HCEC 1CT (cell line): ENCODE data around the gene VSIR.

Experiments used
- DNase-seq: peaks from one replicate; pipeline ENCODE4 v3.0.0-alpha.2; 2017

The VSIR gene

DNA sequence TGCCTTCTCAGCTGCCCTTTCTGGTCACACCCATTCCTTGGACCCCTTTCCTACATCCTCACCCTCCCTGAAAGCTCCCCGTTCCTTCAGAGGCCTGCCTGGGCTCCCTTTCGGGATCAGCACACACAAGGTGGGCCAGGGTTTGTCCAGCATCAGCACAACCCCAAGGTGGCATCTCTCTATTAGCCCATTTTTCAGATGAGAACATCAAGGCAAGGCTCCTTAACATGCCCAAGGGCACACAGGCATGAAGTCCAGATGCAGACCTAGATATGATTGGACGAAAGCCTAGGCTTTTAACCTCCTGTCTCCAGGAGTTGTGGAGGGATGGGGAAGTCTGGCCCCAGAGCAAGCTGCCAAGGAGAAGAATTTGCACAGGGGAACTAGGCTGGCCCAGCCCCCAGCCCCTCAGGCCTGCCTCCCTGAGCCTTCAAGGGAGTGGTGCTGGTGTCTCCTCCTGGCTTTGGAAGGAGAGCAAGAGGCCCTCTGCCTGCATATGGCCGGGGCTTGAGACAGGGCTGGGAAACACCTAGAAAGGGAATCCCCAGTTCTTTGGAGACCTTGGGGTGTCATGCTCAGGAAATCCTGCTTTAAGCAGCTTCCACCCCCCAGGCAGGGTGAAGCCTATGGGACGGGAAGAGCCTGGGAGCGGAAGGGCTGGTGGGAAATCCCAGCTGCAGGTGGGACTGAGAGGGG is 9.0 kb upstream of the VSIR start:
- no peak for DNase-seq

DNA sequence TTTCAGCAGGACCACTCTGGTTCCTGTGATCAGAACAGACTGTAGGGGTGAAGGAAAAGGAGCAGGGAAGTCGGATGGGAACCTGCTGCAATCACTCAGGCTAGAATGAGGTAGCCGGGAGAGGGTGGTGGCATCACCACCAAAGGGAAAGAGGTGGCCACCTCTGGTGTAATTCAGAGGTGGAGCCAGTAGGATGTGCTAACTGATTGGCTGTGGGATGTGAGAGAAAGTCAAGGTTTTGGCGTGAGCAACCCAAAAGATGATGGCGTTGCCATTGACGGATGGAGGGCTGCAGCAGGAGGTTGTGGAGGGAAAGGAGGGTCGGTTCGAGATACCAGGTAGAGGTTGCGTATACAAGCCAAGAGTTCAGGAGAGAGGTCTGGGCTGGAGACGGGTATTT is 7.4 kb upstream of the VSIR start:
- no peak for DNase-seq

DNA sequence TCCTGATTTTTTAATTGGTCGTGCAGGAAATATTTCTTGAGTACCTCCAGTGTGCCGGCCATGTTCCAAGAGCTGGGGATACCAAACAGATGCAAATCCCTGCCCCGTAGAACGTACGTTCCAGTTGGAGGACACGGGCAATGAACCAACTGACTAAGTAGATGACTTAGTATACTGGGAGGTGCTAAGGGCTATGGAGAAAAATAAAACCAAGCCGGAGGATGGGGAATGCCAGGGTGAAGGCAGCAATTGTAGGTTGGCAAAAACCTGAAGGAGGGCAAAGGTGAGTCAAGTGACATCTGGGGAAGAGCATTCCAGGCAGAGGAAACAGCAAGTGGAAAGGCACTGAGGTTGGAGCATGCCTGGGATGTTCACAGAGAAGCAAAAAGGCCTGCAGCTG is 6.8 kb upstream of the VSIR start:
- DNase-seq, result no peak

DNA sequence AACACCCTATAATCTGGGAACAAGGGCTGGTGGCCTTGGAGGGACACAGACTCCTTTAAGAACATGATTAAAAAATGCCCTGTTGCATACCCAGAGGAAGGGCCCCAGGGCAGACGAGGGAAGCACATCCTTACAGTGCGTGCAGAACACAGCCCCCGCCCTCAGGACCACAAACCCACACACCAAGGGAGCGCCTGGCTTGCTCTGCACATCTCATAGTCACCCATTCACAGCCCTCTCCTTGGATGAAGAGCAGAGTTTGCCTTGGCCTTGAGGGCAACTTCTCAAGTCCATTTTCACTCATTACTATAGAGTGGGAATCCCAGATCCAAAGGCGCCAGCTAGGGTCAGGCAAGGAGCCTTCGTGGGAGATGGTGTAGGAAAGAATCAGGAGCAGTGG is 6.3 kb upstream of the VSIR start:
- DNase-seq, result no peak

DNA sequence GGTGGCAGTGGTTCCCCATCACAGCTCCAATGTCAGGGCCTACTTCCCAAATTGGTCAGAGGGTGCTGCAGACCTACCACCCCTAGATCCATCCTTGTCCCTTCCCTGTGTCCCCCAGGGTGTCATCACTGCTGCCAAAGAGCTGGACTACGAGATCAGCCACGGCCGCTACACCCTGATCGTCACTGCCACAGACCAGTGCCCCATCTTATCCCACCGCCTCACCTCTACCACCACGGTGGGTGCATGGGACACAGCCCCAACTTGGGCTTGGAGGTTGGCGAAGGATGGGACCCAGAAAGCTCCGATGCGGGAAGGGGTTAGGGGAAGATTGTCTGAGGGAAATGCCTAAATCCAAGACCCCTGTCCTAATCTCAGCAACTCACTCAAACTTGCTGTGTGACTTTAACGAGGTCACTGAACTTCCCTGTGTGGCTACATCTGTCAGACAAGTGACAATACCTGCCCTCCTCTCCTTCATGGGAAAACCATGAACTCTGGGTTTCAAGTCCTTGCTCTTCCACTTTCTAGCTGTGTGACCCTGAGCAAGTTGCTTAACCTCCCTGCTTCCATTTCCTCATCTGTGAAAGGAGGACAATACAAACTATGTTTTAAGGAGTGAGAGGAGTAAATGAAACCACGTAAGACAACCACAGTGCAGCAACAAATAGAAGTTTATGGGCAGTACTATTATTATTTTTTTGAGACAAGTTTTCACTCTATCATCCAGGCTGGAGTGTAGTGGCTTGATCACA is 4.9 kb upstream of the VSIR start:
- no peak for DNase-seq

DNA sequence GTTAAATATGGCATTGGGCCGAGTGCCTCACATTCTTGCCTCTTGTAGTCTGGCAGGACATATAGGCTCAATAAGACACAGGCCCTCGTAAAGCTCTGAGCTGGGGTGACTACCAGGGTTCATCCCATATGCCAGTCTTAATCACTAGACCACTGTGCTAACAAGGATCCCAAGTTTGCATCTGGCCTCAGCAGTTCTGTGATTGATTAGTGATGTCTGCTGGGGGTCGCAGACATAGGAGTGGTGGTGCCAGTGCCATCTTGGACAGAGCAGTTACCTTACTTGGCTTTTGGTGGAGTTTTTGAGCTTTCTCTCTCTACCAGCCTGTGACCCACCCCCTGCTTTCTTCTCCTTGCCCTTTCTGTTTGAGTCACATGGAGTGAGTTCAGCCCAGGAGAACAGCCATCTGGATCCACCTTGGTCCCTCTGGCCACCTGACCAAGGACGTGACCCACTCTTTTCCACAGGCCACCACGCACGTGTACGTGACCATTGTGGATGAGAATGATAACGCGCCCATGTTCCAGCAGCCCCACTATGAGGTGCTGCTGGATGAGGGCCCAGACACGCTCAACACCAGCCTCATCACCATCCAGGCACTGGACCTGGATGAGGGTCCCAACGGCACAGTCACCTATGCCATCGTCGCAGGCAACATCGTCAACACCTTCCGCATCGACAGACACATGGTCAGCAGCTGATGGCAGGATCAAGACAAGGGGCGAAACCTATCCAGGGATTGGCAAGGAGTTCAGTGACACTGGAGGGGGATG is 4.1 kb upstream of the VSIR start:
- DNase-seq, result no peak

DNA sequence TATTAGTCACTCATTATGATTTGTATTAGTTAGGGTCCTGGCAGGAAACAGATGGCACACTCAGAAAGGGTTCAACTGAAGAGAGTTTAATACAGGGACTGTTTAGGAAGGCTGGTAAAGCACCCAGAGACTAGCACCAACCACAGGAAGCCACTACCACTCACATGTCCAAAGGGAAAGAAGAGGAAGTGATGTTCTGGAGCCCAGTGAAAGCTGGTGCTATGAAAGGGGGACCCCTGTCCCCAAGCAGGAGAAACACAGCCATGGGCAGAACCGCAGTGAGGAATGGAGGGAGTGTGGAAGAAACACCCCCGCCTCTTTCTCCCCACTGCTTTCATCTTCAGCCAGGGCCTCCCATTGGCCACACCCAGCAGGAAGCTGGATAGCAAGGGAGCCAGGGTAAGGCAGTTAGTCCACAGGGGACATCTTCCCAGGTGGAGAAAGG is 3.2 kb upstream of the VSIR start:
- DNase-seq, result no peak

DNA sequence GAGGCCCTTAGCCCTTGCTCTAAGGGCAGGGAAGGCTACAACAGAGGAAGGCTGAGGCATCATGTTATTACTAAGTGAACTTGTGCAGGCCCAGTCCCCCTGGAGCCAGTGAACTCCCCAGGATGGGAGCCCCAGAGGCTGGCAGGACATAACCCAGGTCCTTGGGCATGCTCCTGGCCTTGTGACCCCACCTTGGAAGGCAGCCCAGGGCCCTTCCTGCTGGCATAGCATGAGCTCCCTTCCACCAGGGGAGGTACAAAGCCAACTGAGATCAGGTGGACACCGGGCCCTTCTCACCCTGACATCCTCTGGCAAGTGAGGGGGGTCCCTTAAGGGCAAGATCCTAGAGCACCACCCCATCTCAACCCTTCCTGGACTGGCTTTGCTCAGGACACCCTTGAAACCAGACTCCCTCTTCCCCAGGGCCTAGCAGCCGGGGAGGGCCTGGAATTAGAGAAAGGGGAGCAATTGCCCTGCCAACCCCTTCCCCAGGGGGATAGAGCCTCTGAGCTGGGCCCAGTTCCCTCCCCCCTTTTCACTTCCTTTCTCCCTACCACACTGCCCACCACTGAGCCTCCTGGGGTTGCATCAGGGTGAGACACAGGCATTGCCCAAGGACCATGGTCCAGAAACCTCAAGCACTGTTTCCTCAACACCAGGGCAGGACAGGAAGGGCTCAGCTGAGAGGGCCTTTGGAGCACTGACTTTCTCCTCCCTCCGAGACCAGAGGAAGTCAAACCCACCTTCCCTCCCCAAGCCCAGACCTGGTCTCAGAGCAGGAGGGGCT is 1.8 kb upstream of the VSIR start:
- no peak for DNase-seq

DNA sequence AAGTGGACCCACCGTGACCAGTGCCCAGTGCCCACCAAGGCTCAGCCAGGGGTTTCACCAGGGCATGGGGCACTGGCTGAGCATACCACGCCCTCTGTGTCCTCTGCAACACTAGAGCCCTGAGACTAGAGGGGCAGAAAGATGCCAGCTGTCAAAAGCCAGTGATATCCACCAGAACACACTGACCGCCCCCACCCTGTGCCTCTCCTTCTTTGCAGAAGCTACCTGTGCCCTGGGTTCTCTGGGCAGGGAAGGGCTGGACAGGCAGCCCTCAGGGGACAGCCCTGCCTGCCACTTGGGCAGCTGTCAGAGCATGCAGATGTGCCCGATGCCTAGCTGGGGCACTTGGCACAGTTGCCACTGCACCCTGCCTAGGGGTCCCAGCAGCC is 494 bp downstream of the VSIR start:
- no peak for DNase-seq

DNA sequence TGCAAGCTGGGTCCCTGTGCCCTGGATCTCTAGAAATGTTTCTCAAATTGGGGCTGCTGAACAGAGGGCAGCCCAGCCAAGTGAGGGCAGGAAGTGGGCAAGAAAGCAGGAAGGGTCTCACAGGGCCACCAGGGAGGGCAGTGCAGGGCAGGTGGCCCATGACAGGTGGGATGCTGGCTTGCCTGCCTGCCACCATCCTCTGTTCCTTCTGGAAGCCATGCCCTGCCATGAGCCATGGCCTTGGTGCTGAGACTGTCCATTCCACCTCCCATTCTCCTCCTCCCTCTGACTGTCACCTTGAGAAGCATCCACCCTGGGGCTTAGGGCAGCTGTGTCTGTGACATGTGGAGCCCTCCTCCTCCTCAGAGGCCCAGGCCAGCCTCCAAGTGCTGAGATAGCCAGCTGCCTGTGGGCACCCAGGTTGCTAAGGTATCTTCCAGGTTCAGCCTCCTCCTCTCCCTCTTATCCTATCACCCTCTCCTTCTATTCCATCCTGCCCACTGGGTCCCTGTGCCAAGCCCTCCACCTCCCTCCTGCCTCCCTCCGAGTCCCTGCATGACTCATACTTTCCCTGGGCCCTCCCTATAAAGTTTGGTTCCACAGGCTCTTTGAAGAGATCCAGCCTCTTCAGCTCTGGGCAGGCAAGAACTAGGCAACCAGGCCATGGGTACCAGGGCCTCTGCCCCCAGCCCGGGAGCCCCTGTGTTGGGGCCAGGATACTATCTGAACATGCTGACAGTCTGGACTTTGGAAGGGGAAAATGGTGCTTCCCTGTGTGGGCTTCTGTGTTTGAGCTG is 1.3 kb downstream of the VSIR start:
- DNase-seq, result peak; percentile 57

DNA sequence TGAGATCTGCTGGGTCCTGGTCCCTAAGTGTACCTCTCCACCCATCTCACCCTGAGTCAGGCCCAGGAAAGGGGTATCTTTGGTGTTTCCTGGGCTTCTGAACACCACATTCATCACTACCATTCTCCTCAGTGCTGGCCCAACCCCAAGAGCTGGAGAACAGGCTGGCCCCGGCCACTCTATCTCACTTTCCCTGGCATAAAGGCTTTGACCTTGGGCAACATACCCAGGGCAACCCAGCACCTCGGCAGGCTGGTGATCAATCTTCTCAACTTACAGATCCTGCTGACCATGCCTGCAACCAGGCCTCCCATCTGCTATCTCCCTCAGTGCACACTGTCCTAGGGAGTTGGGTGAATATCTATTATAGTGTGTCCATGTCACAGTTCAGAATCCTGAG is 2.1 kb downstream of the VSIR start:
- DNase-seq, result no peak

DNA sequence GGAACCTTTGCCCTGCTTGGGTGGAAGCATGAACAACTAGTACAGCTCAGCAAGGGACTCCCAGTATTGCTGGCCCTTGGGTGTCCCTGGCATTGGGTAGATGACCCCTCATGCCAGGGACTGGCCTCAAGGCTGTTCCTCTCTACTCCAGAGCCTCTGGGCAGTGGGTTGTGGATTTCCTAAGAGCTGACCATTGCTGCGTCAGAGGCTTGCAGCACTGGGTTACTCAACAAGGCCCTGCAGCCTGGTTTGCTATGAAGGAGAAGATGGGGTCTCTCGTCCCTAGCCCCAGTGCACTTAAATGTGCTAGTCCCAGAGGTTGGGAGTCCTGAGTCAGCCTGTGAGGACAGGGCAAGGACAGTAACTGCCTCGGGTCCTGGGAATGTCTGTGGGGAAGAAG is 2.5 kb downstream of the VSIR start:
- no peak for DNase-seq

DNA sequence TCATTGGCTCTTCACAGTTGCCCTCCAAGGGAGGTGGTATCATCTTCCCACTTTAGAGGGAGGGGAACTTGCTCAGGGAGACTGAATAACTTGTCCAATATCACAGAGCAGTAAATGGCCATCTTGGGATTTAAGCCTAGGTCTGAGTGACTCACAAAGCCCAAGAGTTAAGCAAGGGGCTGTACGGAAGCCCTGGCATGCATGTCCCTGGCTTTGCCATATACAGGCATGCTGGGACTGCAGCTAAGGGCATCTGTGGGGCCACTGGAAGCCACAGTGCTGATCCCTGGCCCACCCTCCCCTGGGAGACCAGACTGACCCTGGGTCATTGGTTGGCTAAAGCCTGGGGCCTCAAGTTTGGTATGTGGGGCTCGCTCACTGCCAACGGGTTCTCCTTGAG is 3.1 kb downstream of the VSIR start:
- DNase-seq, result peak; percentile 63

DNA sequence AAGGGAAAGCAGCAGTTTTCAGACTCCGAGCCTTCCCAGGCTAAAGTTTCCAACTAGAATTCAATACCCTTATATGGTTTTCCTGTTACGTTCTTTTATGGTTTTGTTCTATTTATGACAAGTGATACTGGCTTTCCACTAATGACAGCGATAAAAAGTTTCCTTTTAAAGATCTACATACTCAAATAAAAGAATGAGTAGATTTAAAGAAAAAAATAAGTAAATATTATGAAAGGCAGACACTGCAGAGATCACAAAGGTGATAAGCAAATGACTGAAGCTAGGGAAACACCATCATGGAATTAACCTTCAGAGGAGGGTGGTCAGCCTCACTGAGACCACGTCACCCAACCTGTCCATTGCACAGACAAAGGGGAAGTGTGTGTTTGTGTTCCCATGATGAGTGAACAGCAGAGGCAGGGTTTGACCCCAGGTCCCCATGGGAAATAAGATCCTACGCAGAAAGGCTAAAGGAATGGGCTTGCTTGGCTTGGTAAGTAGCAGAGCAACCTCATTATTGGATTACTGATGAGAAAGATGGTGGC is 4.0 kb downstream of the VSIR start:
- peak; percentile 44 for DNase-seq

DNA sequence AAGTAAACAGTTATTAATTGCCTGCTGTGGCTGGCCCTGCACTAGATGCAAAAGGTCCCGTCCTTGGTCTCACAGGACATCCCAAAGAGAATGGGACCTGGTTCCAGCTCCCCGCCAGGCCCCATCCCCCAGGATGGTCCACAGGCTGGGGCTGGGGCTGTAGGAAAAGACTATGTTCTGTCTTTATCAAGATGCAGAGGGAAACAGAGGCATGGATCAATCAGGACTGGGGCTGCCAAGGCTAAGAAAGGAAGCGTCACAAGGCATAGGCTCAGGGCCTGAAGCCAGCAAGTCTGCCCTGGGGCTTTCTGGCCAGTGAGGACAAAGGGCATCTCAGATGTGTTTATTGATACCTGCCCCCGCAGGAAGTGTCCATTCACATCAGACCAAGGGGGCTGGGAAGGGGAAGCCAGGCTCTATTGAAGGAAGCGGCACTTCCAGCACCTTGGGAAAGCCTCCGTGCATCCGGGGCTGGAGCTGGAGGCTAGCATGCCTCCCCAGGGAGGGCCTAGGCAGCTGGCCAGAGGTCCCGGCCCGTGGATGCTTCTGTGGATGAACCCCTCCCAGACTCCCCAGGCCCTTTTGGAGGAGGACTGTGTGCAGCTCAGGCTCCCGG is 5.8 kb downstream of the VSIR start:
- peak; percentile 42 for DNase-seq

DNA sequence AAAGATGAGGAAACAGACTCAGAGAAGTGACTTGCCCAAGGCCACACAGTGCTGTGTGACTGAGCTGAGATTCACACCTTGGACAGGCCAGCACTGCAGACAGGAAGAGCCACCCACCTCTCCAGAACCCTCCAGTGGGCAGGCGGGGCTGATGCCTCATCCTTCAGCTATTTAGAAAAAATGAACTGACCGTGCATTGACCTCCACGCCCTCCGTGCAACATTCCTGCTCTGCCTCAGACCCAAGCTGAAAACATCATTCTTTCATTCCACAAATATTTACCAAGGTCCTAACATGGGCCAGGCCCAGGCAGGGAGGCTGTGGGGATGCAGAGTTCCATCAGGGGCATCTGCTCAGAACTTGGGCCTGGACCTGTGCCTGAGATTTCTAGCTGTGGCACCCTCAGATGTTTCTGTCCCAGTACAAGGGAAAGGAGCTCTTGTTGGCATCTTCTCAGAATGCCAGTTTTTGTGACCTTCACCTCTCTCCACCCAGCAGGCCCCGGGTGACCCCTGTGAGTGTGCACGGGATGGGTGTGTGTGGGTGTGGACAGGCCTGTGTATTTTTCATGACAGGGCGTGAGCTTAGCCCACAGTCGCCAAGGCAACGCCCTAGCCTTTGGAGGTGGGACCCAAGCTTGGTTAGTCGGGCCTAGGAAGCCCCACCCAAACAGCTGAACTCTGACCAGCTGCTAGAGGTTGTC is 6.5 kb downstream of the VSIR start:
- peak; percentile 96 for DNase-seq

DNA sequence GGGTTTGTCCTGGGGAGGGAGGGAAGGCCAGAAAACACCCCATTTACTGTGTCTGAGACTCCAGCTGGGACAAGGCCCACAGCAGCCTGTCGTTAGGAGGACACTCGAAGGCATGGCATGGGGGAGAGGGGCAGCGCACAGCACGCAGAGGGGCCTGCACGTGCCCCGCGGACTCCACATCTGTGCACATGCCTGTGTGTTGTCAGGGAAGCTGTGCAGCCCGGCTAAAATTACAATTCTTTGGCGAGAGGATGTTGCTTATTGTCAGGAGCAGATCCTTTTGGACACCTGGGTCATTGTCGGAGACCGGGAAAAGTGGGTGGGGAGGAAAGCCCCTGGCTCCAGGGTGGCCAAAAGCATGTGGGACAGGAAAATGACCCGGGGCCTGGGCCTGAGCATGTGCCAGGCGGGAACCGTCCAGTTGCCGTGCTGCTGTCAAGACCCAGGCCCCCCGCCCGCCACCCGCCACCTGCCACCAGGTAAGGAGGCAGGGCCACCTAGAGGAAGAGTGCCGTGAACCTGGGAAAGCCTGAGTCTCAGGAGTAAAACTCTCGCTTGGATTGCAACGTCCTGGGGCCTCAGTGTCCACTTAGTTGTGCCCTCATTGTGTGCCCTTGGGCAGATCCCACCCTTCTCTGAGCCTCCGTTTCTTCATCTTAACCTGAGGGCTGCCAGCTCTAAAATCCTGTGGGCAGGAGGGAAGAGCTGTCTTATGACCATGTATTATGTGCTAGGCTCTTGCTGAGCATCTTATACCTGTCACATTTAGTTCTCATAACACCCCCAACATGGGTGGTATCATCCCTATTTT is 7.2 kb downstream of the VSIR start:
- DNase-seq, result no peak

DNA sequence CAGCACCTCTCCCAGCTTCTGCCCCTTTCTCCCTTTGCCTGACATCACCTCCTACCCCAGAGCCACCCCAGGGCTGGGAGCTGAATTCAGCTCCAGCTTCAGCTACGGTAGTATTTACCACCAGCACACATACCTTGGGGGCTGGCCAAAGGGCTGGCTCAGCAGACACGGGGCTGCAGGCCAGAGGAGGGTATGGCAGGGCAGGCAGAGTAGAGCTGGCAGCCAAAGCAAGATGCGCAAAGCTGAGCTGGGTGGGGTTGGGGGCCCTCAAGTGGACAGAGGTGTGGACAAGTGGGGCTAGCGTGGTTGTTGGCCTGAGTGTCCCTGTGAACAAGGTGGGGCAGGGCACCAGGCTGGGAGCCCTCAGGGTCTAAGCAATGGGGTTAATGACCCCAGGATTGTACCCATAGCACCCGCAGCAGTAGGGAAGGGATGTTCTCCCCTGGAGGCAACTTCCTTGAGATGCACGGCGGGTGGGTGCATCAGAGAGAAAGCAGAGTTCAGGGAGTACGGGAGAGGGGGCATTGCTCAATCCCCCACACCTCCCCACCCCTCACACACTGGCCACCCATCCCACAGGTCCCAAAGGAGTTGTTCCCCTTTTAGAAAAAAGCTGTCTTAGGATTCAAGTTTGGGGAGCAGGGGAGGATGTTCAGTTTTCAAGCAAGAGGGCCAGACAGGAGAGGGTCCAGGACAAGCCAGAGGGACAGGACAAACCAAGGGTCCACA is 8.0 kb downstream of the VSIR start:
- DNase-seq, result no peak
